Vagina (tissue), 2 donors: ENCODE measurements around the gene MIAT. TPM values are rescaled to one million over a fixed set of nuclear protein-coding genes. Genes with fewer than 3 reads are reported as not detected.

ENCODE experiments used
- DNase-seq, 2 donors: peaks; one replicate each; pipeline ENCODE4 v3.0.0-alpha.2; 2017; ENCODE audit errors: extremely low spot score in 2 of 2
- H3K27ac ChIP-seq: fragments of 200-600 bp; sonication (generic); one replicate; pipeline ENCODE4 v1.5.1; 2019
- H3K27me3 ChIP-seq: fragments of 200-600 bp; sonication (generic); one replicate; pipeline ENCODE4 v1.5.1; 2019
- H3K36me3 ChIP-seq, 2 donors: fragments of 200-600 bp; sonication (generic); one replicate each; pipeline ENCODE4 v1.5.1; 2017 to 2019
- H3K4me1 ChIP-seq: fragments of 200-600 bp; sonication (generic); one replicate; pipeline ENCODE4 v1.5.1; 2019
- H3K4me3 ChIP-seq, 2 donors: fragments of 200-600 bp; sonication (generic); 1 replicate in 1 of 2; 2 replicates in 1 of 2; pipeline ENCODE4 v1.5.1; 2016 to 2019
- H3K9me3 ChIP-seq: fragments of 200-600 bp; sonication (generic); one replicate; pipeline ENCODE4 v1.5.1; 2019
- POLR2A ChIP-seq, 2 donors: fragments of 450-650 bp; IDR thresholded peaks; one replicate each; pipeline ENCODE4 v1.6.1; 2017; ENCODE audit warnings: antibody characterized with exemption in 2 of 2, mild to moderate bottlenecking in 2 of 2, moderate library complexity in 2 of 2
- POLR2AphosphoS5 ChIP-seq, 2 donors: sonication (generic); formaldehyde crosslinking; IDR thresholded peaks; one replicate each; pipeline ENCODE4 v1.9.0; 2017; ENCODE audit warnings: antibody characterized with exemption in 2 of 2, mild to moderate bottlenecking in 2 of 2, low read depth in 1 of 2; ENCODE audit not compliant: insufficient read depth in 1 of 2
- intact Hi-C: fragments of 100-400 bp; cut with DNase I; formaldehyde crosslinking; loops from one replicate; pipeline ENCODE4 v1.15.1; 2023
- total RNA-seq: library from RNA; depleted of rRNA; stranded (reverse); fragments of >200 nt; gene quantifications from one replicate; pipeline ENCODE4 v1.2.3, GENCODE V29; 2016
- TF ChIP-seq, protein P1 (sequence below), 3 experiments: fragments of 450-650 bp in 2 of 3; fragments of 200-600 bp in 1 of 3; sonication (generic) in 1 of 3; IDR thresholded peaks; one replicate each; pipeline ENCODE4 v1.5.1; 2017 to 2019; ENCODE audit warnings: antibody characterized with exemption in 3 of 3, mild to moderate bottlenecking in 2 of 3, moderate library complexity in 2 of 3

The MIAT gene
- total RNA-seq, 1 donor from 2014 or later, result 2.7 TPM

DNA sequence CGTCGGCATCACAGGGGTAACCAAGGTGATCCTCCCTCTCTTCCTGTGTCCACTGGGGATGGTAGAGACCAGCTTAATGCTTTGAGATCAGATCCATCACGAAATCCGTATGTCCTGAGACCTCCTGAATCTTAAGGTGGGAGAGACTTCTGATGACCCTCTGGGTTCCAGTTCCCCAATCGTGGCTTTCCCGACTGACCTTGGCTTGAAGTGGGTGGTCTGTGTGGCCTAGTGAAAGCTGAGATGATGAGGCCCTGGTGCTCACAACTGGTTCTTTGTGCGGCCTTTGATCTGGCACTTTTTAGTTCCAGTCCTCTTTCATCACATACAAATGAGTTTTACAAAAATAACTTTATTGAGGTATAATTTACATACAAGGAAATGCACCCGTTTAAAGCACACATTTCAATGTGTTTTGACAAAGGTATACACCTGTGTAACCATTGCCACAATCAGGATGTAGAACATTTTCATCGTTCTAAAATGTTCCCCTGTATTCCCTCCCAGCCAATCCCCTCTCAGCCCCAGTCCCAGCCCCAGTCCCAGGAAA, 6.1 kb downstream of the MIAT start:
- Histone ChIP-seq H3K9me3 (no peaks in the 10 kb centered on the region), H3K4me3 (no peak overlapping the region), H3K36me3 (no peaks in the 10 kb centered on the region), H3K4me1 (peaks cover 10% of the 10 kb centered on the region), H3K27ac (no peak overlapping the region), H3K27me3 (peaks cover 2% of the 10 kb centered on the region)
- intact Hi-C loops, result no loop called here
- TF ChIP-seq POLR2A (IDR thresholded peaks at IDR 0.05) (no peak), POLR2AphosphoS5 (IDR thresholded peaks at IDR 0.05; ENCODE audit: insufficient read depth in 1 of 2, low read depth in 1 of 2) (no peak)
- TF ChIP-seq, protein P1, sequence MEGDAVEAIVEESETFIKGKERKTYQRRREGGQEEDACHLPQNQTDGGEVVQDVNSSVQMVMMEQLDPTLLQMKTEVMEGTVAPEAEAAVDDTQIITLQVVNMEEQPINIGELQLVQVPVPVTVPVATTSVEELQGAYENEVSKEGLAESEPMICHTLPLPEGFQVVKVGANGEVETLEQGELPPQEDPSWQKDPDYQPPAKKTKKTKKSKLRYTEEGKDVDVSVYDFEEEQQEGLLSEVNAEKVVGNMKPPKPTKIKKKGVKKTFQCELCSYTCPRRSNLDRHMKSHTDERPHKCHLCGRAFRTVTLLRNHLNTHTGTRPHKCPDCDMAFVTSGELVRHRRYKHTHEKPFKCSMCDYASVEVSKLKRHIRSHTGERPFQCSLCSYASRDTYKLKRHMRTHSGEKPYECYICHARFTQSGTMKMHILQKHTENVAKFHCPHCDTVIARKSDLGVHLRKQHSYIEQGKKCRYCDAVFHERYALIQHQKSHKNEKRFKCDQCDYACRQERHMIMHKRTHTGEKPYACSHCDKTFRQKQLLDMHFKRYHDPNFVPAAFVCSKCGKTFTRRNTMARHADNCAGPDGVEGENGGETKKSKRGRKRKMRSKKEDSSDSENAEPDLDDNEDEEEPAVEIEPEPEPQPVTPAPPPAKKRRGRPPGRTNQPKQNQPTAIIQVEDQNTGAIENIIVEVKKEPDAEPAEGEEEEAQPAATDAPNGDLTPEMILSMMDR (IDR thresholded peaks at IDR 0.05), result no peak
- no peak for DNase-seq

- intact Hi-C loops, result no loop called here
- no peaks in the 10 kb centered on the region for H3K27me3 ChIP-seq
- no peaks in the 10 kb centered on the region for H3K36me3 ChIP-seq
- no peak for DNase-seq
- H3K4me1 ChIP-seq, result no peaks in the 10 kb centered on the region
- H3K4me3 ChIP-seq, result no peak overlapping the region
- no peak for TF ChIP-seq POLR2A (IDR thresholded peaks at IDR 0.05)
- TF ChIP-seq, protein P1 (IDR thresholded peaks at IDR 0.05), result no peak
- no peak for TF ChIP-seq POLR2AphosphoS5 (IDR thresholded peaks at IDR 0.05; ENCODE audit: insufficient read depth in 1 of 2, low read depth in 1 of 2)
- H3K27ac ChIP-seq, result no peak overlapping the region
- H3K9me3 ChIP-seq, result no peaks in the 10 kb centered on the region
Observed at GRCh38 chr22:26665813-26666231, 8.4 kb downstream of the MIAT start.

DNA sequence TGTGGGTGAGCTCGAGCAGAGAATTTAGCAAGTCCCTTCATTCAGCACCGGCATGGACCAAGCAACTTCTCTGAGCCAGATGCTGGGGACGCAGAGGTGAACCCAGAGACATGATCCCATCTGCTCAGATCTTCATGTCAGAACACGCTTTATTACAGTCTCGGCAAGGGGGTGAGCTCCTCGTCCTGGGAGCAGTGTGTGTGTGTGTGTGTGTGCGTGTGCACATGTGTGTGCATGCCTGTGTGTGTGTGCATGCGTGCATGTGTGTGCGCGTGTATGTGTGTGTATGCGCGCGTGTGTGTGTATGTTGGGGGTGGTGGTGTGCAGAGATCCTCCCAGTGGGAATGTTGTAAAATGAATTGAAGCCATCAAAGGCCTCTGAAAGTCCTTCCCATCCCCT, 9.8 kb downstream of the MIAT start:
- DNase-seq, result no peak
- no peaks in the 10 kb centered on the region for H3K27me3 ChIP-seq
- H3K4me3 ChIP-seq, result no peak overlapping the region
- TF ChIP-seq POLR2A (IDR thresholded peaks at IDR 0.05), result no peak
- TF ChIP-seq, protein P1 (IDR thresholded peaks at IDR 0.05), result no peak
- TF ChIP-seq POLR2AphosphoS5 (IDR thresholded peaks at IDR 0.05; ENCODE audit: insufficient read depth in 1 of 2, low read depth in 1 of 2), result no peak
- intact Hi-C loops, result no loop called here
- peaks cover 3% of the 10 kb centered on the region for H3K4me1 ChIP-seq
- H3K9me3 ChIP-seq, result no peaks in the 10 kb centered on the region
- H3K27ac ChIP-seq, result no peak overlapping the region
- no peaks in the 10 kb centered on the region for H3K36me3 ChIP-seq

DNA sequence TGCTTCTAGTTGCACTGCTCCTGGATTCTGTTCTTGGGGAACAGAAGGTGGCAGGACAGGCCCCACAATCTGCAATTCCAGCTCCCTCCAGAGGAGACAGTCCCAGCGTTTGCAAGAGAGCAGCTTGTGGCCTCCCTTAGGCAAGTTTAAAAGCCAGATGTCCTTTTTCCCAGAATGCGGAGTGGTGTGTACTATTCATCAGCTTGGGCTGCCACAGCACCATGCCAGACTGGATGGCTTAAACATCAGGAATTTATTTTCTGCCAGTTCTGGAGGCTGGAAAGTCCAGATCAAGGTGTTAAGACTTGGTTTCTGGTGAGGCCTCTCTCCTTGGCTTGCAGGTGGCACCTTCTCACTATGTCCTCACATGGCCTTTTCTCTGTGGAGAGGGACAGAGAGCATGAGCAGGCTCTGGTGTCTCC, 11.7 kb downstream of the MIAT start:
- H3K36me3 ChIP-seq, result no peaks in the 10 kb centered on the region
- peaks cover 16% of the 10 kb centered on the region for H3K4me1 ChIP-seq
- H3K4me3 ChIP-seq, result no peak overlapping the region
- intact Hi-C loops, result no loop called here
- no peak for TF ChIP-seq POLR2AphosphoS5 (IDR thresholded peaks at IDR 0.05; ENCODE audit: insufficient read depth in 1 of 2, low read depth in 1 of 2)
- TF ChIP-seq, protein P1 (IDR thresholded peaks at IDR 0.05), result peak in 1 of 3 experiments; percentile 27
- no peaks in the 10 kb centered on the region for H3K27me3 ChIP-seq
- no peak for DNase-seq
- no peak overlapping the region for H3K27ac ChIP-seq
- no peaks in the 10 kb centered on the region for H3K9me3 ChIP-seq

GRCh38 chr22:26670459-26670858, 13.1 kb downstream of the MIAT start:
- H3K4me3 ChIP-seq, result no peak overlapping the region
- intact Hi-C loops, result loop anchor here (10.0 kb wide), 1 partner anchor 1134 kb away; the partner anchor contains the start of gene MN1
- H3K36me3 ChIP-seq, result no peaks in the 10 kb centered on the region
- H3K27ac ChIP-seq, result no peak overlapping the region
- TF ChIP-seq POLR2A (IDR thresholded peaks at IDR 0.05) (no peak), POLR2AphosphoS5 (IDR thresholded peaks at IDR 0.05; ENCODE audit: insufficient read depth in 1 of 2, low read depth in 1 of 2) (no peak)
- TF ChIP-seq, protein P1 (IDR thresholded peaks at IDR 0.05), result no peak
- no peaks in the 10 kb centered on the region for H3K27me3 ChIP-seq
- peaks cover 28% of the 10 kb centered on the region for H3K4me1 ChIP-seq
- H3K9me3 ChIP-seq, result no peaks in the 10 kb centered on the region
- DNase-seq, result no peak
